Stimulated activated CD8-positive, alpha-beta memory T cell treated with anti-CD3 and anti-CD28 coated beads, Interleukin-15, amount 100 ng/mL, for 4 hours (primary cell): Measurements from ENCODE around the gene HRK.

Source experiments
- DNase-seq, 2 donors: peaks; one replicate each; pipeline ENCODE4 v3.0.0-alpha.2; 2020; ENCODE audit warnings: low read depth in 2 of 2

The HRK gene

GRCh38 chr12:116898669-116899068 is 17.4 kb upstream of the HRK start:
- no peak for DNase-seq

DNA sequence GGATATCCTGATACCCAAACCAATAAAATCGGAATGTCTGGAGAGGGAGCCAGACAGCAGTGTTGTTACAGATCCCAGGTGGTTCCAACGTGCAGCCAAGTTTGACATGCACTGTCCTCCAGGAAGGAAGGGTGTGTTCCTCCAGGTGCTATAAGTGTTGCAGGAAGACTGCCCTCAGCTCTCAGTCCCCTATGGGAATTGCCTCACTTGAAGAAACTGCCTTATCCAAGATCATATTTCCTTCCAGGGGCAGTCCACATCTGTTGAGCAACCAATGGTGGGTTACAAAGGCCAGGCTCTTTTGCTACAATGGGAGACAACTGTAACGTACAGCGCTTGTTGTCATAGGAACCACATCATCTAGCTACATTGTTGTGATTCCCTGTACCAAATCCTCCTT is 16.2 kb upstream of the HRK start:
- no peak for DNase-seq

DNA sequence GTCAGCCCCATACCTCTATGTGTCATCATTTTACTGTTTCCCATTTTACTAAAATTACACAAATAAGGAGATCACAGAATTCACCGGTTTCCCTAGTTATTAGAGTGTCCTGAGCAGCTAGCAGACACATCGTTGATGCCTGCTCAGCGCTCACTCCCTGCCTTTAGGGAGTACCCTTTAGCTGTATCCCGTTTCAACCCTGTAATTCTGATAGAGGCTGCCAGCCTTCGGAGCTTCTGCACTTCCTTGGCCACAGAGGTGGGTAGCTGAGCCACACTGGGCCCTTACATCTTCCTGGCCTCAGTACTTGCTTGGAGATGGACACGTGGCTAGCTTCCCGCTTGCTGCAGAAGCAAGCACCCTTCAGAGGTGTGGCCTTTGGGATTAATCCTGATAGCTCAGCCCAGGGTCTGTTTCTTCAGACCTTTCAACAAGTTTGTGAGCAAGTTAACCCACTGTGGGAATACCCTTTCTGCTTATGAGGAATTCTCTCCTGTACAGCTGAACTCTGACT is 15.2 kb upstream of the HRK start:
- DNase-seq, result no peak

DNA sequence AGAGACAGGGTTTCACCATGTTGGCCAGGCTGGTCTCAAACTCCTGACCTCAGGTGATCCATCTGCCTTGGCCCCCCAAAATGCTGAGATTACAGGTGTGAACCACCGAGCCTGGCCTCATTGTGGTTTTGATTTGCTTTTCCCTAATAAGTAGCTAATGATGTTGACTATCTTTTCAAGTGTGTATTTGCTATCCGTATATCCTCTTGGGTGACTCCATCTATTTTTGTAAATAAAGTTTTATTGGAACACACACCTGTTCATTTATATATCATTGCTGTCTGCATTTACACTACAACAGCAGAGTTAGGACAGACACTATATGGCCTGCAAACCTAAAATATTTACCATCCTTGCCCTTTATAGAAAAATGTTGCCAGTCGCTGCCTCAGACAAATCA is 13.7 kb upstream of the HRK start:
- DNase-seq, result no peak

DNA sequence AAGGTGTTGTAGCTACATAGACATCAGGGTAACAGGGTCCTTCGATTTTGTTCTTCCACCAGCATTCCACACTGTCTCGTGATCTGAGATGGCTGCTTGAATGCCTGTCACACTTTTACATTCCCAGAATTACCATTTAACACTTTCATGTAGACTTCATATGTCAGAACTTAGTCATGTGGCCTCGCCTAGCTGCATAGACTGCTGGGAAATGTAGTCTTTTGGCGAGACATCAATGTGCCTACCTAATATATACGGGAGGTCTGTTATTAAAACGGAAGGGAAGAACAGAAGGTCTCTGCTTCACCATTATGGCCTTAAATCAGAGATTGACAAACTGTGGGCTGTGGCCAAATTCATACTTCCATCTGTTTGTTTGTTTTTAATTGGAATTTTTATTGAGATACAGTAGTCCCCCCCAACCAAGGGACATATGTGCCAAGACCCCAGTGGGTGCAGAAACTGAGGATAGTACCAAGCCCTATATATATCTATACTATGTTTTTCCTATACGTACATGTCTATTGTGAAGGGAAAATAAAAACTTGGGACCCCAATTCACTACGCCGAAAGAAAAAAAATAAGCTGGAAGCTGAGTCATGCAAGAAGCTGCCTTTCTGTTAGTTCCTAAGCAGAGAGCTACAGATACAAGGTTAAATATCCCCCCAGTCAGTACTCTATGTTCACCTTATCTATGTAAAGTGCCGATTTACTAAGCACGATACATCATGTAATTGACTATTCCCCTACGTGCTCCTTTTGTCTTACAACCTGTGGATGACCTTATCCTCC is 11.3 kb upstream of the HRK start:
- no peak for DNase-seq

GRCh38 chr12:116891019-116891418 is 9.8 kb upstream of the HRK start:
- no peak for DNase-seq

DNA sequence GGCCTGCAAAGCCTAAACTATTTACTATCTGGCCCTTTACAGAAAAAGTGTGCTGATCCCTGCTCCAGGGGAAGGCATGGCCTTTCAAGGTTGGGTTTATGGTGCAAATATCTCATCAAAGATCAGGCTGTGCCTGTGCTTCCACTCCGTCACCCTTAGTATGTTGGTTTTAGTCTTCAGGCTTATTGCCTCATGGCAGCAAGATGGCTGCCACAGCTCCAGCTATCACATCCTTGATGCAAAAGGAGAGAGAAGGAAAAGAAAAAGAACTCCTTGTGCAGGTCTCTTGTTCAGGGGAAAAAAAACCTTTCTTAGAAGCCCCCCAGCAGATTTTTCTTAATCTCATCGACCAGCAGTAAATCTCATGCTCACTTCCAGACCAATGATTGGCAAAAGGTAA is 9.1 kb upstream of the HRK start:
- DNase-seq, result no peak

DNA sequence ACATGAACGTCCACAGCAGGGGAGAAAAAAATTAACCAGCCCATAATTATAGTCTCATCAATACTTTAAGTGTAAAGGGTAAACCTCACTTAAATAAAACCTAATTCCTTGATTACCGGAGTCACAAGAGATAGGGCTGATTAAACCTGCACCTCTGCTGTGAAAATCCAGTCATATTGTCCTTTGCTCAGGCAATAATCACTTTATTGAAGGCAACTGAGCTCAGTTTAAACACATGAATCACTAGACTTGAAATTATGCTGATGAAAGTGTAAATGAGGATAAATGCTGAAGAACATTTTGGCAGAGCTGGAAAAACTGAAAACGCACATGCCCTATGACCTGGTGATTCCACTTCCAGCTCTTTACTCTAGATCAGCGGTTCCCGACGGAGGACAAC is 6.7 kb upstream of the HRK start:
- DNase-seq, result no peak

DNA sequence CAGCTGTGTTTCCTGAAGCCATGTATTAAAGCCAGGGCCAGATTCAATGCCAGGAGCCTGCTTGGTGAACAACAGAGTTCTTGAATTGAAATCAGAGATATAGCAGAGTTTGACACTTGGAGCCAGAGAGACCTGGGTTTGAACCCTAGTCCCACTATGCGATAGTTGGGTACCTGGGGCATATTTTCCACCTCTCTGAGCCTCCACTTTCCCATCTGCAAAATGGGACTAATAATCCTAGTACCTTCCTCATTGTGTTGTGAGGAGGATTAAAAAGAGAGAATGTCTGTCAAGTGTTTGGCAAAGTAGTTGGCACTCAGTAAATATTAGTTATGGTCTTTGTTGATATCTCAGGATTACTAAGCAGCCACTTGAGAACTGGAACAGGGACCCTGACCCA is 6.0 kb upstream of the HRK start:
- no peak for DNase-seq

DNA sequence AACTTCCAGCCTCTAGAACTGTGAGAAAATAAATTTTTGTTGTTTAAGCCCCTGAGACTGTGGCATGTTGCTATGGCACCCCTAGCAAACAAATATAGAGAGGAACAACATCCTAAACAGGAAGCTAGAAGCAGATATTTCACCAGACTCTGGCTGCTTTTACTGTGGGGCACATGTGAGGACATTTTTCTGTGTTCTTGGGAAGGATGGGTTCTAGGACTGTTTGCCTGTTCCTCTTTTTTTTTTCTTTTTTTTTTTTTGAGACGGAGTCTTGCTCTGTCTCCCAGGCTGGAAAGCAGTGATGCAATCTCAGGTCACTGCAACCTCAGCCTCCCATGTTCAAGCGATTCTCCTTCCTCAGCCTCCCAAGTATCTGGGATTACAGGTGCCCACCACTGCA is 4.2 kb upstream of the HRK start:
- DNase-seq, result no peak

DNA sequence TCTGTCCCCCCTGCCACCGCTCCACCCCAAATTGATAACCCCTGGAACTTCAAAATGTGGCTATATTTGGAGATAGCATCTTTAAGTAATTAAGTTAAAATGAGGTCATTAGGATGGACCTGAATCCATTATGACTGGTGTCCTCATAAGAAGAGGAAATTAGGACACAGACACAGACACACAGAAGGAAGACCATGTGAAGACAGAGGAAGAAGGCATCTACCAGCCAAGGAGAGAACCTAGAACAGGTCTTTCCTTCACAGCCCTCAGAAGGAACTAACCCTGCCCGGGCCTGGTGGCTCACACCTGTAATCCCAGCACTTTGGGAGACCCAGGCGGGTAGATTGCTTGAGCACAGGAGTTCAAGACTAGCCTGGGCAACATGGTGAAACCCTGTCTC is 3.6 kb upstream of the HRK start:
- no peak for DNase-seq

GRCh38 chr12:116882742-116883141 is 1.5 kb upstream of the HRK start:
- no peak for DNase-seq

DNA sequence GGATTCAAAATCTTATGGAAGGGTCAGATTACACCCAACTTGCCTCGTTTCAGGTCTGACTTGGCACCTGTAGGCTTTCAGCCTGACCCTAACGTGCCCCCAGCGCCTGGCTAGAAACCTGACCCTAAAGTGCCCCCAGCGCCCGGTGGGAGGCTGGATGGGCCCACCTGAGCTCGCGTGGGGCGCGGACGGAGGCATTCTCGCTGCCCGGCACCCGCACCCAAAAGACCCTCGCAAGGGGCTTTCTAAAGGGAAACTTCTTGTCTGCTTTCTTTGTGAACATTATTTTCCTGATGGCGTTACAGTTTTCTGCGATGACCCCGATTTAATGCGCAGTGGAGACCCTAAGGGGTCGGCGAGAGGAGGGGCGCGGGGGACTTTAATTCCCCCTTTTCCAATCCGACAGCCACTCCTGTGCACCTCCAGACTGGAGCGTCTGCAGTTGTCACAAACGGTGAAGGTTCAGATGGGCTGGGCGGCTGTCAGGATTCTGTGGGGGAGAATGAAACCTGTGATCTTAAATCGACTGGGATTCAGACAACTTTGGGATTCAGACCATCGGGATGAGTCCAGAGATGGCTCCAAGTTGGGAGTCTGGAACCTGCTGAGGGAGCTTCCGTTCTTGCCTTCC is 751 bp upstream of the HRK start:
- DNase-seq, result no peak

DNA sequence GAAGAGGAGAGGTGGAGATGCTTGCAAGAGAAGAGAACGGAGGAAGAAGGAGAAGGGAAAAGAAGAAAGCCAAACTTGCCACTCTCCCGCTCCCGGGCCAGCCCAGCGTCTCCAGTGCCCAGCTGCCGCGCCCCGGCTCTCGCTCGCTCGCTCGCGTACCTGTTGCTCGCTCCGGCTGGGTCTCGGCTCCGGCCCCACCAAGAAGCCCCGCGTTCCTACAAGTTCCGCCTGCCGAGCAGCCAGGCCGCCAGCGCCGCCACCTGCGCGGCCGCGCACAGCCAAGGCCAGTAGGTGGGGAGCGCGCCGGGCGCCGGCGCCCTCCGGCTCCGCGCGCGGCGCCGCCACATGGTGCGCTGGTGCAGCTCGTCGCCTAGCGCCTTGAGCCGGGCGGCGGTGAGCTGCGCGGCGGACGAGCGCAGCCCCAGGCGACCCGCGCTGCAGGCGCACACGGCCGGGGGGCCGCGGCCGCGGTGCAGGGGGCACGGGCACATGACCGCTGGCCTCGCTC is 370 bp downstream of the HRK start:
- DNase-seq, result no peak

GRCh38 chr12:116880213-116880816 is 926 bp downstream of the HRK start:
- no peak for DNase-seq

DNA sequence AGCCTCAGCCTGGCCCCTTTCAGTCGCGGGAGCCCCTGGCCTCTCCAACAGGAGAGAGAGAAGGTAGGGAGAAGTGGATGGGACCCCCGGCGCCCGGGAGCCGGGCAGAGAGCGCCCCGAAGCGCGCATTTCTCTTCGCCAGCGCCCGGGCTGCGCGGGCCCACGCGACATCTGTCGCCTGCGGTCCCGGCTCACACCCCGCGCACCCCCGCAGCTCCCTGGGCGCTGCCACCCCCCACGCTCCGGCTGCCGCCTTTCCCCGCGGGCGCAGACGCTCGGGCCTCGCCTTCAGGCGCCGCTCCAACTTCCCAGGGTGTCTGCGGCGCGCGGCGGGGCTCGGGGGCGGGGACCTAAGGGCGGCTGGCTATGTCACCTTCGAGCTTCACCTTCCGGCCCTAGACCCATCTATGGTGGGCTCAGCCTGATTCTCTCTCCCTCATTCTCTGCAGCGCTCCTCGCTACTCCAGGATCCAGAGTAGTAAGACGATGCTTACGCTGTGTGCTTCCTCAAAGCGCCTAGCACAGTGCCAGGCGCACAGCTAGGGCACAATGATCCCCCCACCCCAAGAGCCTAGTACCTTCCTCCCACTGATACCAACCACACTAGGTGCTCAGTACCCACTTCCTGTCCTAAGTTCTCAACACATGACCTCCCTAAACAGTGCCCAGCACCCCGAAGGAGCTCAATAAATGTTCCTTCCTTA is 1.6 kb downstream of the HRK start:
- DNase-seq, result no peak

GRCh38 chr12:116878567-116879508 is 2.4 kb downstream of the HRK start:
- no peak for DNase-seq

DNA sequence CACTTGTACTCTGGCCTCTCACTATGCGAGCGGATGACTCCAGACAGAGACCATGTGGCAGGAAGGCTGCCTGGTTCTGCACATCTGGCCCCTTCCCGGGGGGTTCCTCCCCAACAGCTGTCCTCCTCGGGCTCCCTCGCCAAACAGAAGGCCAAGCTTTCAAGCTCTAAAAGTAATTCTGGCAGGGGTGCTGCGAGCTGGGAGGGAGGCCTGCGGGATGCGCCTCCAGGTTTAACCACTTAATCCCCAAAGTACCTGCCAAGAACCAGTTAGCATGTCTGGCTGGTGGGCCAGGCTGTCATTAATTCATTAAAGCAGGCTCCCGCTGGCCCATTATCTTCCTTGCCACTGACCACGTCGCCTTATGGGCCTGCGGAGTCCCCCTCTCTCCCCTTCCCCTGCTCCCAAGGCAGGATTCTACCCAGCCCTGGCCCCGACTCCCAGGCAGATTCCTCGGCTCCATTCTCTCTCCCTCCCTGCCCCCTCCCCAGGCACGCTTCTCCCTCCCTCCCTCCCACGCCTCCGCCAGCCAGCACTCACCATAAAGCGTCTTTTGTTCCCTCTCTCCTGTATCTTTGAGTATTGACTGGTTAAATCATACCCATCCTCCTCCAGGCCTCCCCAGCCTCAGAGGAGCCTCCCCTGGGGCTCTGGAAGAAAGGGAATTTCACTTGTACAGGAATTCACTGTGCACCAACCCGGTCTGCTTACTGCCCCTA is 4.9 kb downstream of the HRK start:
- DNase-seq, result no peak

GRCh38 chr12:116874324-116874995 is 6.8 kb downstream of the HRK start:
- no peak for DNase-seq

DNA sequence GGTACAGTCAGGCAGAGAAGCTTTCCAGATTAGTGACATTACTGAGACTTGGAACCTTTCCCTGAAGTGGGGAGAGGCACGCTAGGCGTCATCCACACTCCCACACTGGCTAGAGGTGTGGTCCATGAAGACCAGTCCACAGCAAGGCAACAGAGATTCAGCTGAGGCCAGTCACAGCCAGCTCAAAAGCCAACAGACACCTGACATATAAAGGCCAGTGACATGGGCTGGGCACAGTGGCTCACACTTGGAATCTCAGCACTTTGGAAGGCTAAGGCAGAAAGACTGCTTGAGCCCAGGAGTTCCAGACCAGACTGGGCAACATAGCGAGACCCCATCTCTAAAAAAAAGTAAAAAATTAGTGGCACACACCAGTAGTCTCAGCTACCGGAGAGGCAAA is 10.9 kb downstream of the HRK start:
- no peak for DNase-seq
